ENCODE results near the gene ELOVL6.

The ELOVL6 gene

DNA sequence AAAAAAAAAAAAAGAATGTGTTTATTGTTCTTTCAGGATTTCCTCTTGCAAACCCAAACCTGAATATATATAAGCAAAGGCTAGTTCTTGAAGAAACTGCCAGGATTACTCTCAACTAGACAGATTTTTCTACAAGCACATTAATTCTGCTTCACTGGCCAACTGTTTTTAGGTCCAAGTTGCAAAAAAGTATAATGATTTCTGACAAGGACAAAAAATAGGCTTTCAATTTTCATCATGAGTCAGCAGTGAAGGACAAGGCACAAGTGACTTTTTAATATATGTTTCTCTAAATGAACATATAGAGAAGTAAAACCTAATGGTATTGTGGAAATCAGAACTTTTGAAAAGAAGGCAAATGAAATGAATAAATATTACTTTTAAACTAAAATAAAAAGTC, 73.7 kb downstream of the ELOVL6 start:
- Histone ChIP-seq H3K36me3 (ENCODE audit: insufficient read depth, low read length) (peaks cover 11% of the 10 kb centered on the region; the same call in 1 of the 2 replicates), H3K9ac (ENCODE audit: low read depth, low read length) (no peak overlapping the region), H3K4me3 (ENCODE audit: low read length) (no peak overlapping the region), H3K4me1 (ENCODE audit: insufficient read depth, low read length) (peaks cover 6% of the 10 kb centered on the region; the same call in 1 of the 2 replicates), H3K27me3 (ENCODE audit: insufficient read depth, low read length) (no peaks in the 10 kb centered on the region), H3K27ac (ENCODE audit: low read depth, low read length) (no peak overlapping the region), H3K9me3 (ENCODE audit: insufficient read depth, low read depth, low read length) (no peaks in the 10 kb centered on the region)

DNA sequence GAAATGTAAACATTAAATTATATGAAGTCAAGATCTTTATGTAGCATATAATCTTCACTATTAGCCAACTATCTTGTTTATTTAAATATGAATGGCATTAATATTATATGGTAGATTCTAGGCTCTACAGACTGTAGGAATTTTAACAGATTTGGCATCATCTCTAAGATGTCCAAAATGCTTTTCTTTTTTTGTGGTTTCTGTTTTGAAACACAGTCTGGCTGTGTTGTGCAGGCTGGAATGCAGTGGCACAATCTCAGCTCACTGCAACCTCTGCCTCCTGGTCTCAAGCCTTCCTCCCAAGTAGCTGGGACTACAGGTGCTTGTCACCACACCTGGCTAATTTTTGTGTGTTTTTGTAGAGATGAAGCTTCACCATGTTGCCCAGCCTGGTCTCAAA, 76.2 kb downstream of the ELOVL6 start:
- Histone ChIP-seq H3K9me3 (ENCODE audit: insufficient read depth, low read depth, low read length) (no peaks in the 10 kb centered on the region), H3K9ac (ENCODE audit: low read depth, low read length) (no peak overlapping the region), H3K4me1 (ENCODE audit: insufficient read depth, low read length) (peaks cover 10% of the 10 kb centered on the region; the same call in 1 of the 2 replicates), H3K27ac (ENCODE audit: low read depth, low read length) (no peak overlapping the region), H3K27me3 (ENCODE audit: insufficient read depth, low read length) (no peaks in the 10 kb centered on the region), H3K36me3 (ENCODE audit: insufficient read depth, low read length) (peaks cover 13% of the 10 kb centered on the region; the same call in 1 of the 2 replicates), H3K4me3 (ENCODE audit: low read length) (no peak overlapping the region)

- H3K9me3 ChIP-seq (ENCODE audit: insufficient read depth, low read depth, low read length): no peaks in the 10 kb centered on the region
- peaks cover 9% of the 10 kb centered on the region; the same call in 1 of the 2 replicates for H3K36me3 ChIP-seq (ENCODE audit: insufficient read depth, low read length)
- H3K4me3 ChIP-seq (ENCODE audit: low read length): no peak overlapping the region
- no peak overlapping the region for H3K9ac ChIP-seq (ENCODE audit: low read depth, low read length)
- H3K4me1 ChIP-seq (ENCODE audit: insufficient read depth, low read length): peaks cover 16% of the 10 kb centered on the region
- WGBS: 95% methylated on average over 5 of the region's 6 CpGs
- H3K27me3 ChIP-seq (ENCODE audit: insufficient read depth, low read length): no peaks in the 10 kb centered on the region
- H3K27ac ChIP-seq (ENCODE audit: low read depth, low read length): no peak overlapping the region
Observed at GRCh38 chr4:110120506-110120905, 77.9 kb downstream of the ELOVL6 start.

- H3K9me3 ChIP-seq (ENCODE audit: insufficient read depth, low read depth, low read length): no peaks in the 10 kb centered on the region
- H3K36me3 ChIP-seq (ENCODE audit: insufficient read depth, low read length): peaks cover 9% of the 10 kb centered on the region; the same call in 1 of the 2 replicates
- no peaks in the 10 kb centered on the region for H3K27me3 ChIP-seq (ENCODE audit: insufficient read depth, low read length)
- no peak overlapping the region for H3K4me3 ChIP-seq (ENCODE audit: low read length)
- peaks cover 16% of the 10 kb centered on the region for H3K4me1 ChIP-seq (ENCODE audit: insufficient read depth, low read length)
- whole genome bisulfite sequencing: 89% methylated on average over 1 of the region's 1 CpG
- no peak overlapping the region for H3K9ac ChIP-seq (ENCODE audit: low read depth, low read length)
- H3K27ac ChIP-seq (ENCODE audit: low read depth, low read length): 0 out of 2 replicates have a peak overlapping the region, but pooled peaks have one; percentile 23
Observed at GRCh38 chr4:110119880-110120279, 78.5 kb downstream of the ELOVL6 start.

DNA sequence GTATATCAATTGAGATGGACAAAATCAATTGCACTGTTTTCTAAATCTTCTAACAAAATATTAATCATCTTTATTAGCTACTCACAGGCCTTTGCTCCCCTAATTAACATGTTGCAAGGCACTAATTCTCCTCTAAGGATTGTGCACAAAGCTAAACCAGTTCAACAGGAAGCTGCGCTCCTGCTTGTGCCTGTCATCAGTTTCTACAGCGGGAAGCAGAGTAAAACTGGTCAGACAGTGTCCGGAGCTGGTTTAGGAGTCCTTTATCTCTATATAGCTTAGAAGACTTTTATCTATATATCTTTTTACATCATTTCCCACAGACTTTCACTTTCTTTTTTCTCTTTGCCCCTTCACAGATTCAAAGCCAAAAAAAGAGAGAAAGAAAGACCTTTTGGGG, 79.1 kb downstream of the ELOVL6 start:
- Histone ChIP-seq H3K9ac (ENCODE audit: low read depth, low read length) (no peak overlapping the region; the same call in 1 of the 2 replicates), H3K27me3 (ENCODE audit: insufficient read depth, low read length) (no peaks in the 10 kb centered on the region), H3K27ac (ENCODE audit: low read depth, low read length) (no peak overlapping the region), H3K4me1 (ENCODE audit: insufficient read depth, low read length) (peaks cover 16% of the 10 kb centered on the region), H3K9me3 (ENCODE audit: insufficient read depth, low read depth, low read length) (no peaks in the 10 kb centered on the region), H3K4me3 (ENCODE audit: low read length) (no peak overlapping the region), H3K36me3 (ENCODE audit: insufficient read depth, low read length) (peaks cover 9% of the 10 kb centered on the region; the same call in 1 of the 2 replicates)
- 93% methylated on average over 2 of the region's 3 CpGs for WGBS

DNA sequence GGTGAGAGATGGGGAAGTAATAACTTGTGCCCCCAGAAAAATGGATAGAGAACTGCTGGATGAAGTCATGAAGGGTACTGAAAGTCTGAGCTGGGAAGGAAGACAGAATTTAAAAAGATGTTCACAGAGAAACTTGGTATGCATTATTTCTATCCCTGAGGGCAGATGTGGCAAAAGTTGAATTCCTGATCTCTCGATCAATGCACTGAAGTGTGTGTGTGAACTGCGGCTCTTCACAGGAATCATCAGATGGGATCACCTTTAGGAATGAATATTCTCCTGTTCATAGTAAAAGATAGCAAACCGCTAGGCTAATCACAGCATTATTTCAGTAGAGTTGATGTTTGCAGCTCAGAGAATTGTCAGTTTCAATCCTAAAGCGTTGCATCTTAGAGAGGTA, 86.4 kb downstream of the ELOVL6 start:
- Histone ChIP-seq H3K9ac (ENCODE audit: low read depth, low read length) (no peak overlapping the region), H3K4me3 (ENCODE audit: low read length) (no peak overlapping the region), H3K36me3 (ENCODE audit: insufficient read depth, low read length) (peaks cover 10% of the 10 kb centered on the region; the same call in 1 of the 2 replicates), H3K9me3 (ENCODE audit: insufficient read depth, low read depth, low read length) (no peaks in the 10 kb centered on the region), H3K4me1 (ENCODE audit: insufficient read depth, low read length) (peaks cover 39% of the 10 kb centered on the region), H3K27me3 (ENCODE audit: insufficient read depth, low read length) (no peaks in the 10 kb centered on the region), H3K27ac (ENCODE audit: low read depth, low read length) (no peak overlapping the region)
- 97% methylated on average over 4 of the region's 4 CpGs for WGBS

DNA sequence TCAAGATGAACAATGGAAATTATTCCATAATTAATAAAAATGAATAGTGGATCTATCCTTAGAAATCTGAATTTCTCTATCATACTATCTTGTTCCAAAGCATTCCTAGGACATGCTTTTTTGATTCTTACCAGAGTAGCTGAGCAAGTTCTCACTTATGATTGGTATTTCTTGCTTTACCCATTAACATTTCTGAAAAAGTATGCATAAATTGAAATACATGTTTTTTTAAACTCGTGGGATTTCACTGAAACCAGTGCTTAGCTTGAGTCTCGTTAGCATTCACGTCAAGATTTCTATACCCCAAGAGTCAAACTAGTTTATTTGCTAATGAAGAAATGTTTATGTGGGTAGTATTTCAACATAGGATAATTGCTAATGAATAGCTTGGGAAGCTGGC, 89.0 kb downstream of the ELOVL6 start:
- peaks cover 20% of the 10 kb centered on the region for H3K36me3 ChIP-seq (ENCODE audit: insufficient read depth, low read length)
- no peak overlapping the region for H3K9ac ChIP-seq (ENCODE audit: low read depth, low read length)
- H3K4me1 ChIP-seq (ENCODE audit: insufficient read depth, low read length): peaks cover 49% of the 10 kb centered on the region
- H3K27ac ChIP-seq (ENCODE audit: low read depth, low read length): no peak overlapping the region
- no peak overlapping the region for H3K4me3 ChIP-seq (ENCODE audit: low read length)
- no peaks in the 10 kb centered on the region for H3K9me3 ChIP-seq (ENCODE audit: insufficient read depth, low read depth, low read length)
- no peaks in the 10 kb centered on the region for H3K27me3 ChIP-seq (ENCODE audit: insufficient read depth, low read length)
- WGBS: 91% methylated on average over 3 of the region's 3 CpGs

DNA sequence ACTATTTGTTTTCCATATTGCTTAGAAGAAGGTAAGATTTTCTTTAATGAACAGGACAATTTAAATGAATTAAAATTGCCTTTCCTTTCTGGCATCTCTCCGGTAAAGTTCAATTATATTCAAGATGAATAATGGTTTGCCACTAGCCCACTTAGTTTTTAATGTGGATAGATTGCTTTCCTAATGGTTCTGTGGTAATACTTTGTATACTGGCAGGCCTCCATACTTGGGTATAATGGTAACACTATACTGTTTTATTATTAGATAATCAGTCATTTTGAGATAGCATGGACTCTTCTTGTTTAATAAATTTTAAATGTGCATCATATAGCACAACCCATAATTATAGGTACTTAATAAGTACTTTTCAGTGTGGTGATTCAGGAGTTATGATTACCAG, 89.5 kb downstream of the ELOVL6 start:
- no peaks in the 10 kb centered on the region for H3K27me3 ChIP-seq (ENCODE audit: insufficient read depth, low read length)
- no peaks in the 10 kb centered on the region for H3K9me3 ChIP-seq (ENCODE audit: insufficient read depth, low read depth, low read length)
- H3K27ac ChIP-seq (ENCODE audit: low read depth, low read length): no peak overlapping the region
- no peak overlapping the region for H3K4me3 ChIP-seq (ENCODE audit: low read length)
- H3K36me3 ChIP-seq (ENCODE audit: insufficient read depth, low read length): peaks cover 25% of the 10 kb centered on the region
- peaks cover 50% of the 10 kb centered on the region for H3K4me1 ChIP-seq (ENCODE audit: insufficient read depth, low read length)
- WGBS: no CpG with 5 or more reads among the region's 1 CpG
- no peak overlapping the region for H3K9ac ChIP-seq (ENCODE audit: low read depth, low read length)

DNA sequence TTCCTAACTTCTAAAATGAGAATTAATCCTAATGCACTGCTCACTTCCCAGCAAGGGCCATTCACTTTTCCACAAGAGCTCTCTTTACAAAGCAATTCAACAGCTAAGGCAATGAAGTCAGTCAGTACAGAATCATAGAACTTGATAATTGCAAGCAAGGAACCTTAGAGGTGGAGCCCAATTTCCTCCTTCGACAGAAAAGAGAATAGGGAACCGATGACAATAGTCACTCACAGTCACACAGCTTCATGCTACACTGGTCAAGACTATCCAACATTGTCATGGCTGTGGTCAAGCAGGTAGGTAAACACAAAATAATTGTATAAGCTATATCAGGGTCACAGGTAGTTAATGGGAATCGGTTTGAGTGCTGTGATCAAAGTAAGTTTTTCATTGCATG, 90.0 kb downstream of the ELOVL6 start:
- H3K9me3 ChIP-seq (ENCODE audit: insufficient read depth, low read depth, low read length): no peaks in the 10 kb centered on the region
- peak overlapping the region; percentile 61 for H3K27ac ChIP-seq (ENCODE audit: low read depth, low read length)
- H3K4me3 ChIP-seq (ENCODE audit: low read length): no peak overlapping the region
- H3K4me1 ChIP-seq (ENCODE audit: insufficient read depth, low read length): peaks cover 50% of the 10 kb centered on the region
- WGBS: 84% methylated on average over 3 of the region's 3 CpGs
- H3K27me3 ChIP-seq (ENCODE audit: insufficient read depth, low read length): no peaks in the 10 kb centered on the region
- peaks cover 28% of the 10 kb centered on the region for H3K36me3 ChIP-seq (ENCODE audit: insufficient read depth, low read length)
- no peak overlapping the region for H3K9ac ChIP-seq (ENCODE audit: low read depth, low read length)

DNA sequence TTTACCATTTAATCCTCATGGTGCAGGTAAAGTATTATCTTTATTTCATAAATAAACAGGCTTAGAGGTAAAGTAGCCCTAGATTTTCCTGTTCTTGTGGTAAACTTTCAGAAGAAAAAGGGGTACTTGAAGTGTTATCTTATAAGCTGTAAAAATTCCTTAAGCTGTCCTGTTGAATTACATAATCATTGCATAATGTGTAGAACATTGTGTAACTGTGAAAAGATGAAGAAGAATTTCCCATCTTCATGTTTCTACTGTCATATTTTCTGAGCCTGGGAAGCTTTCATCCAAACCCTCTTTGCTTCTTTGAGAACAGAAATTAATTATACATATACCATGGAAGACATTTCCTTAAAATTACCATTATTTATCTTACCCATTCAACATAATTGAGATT, 90.5 kb downstream of the ELOVL6 start:
- H3K4me1 ChIP-seq (ENCODE audit: insufficient read depth, low read length): peaks cover 50% of the 10 kb centered on the region
- no peaks in the 10 kb centered on the region for H3K9me3 ChIP-seq (ENCODE audit: insufficient read depth, low read depth, low read length)
- no peak overlapping the region for H3K4me3 ChIP-seq (ENCODE audit: low read length)
- no peaks in the 10 kb centered on the region for H3K27me3 ChIP-seq (ENCODE audit: insufficient read depth, low read length)
- peaks cover 33% of the 10 kb centered on the region for H3K36me3 ChIP-seq (ENCODE audit: insufficient read depth, low read length)
- H3K9ac ChIP-seq (ENCODE audit: low read depth, low read length): no peak overlapping the region
- H3K27ac ChIP-seq (ENCODE audit: low read depth, low read length): no peak overlapping the region; the same call in 1 of the 2 replicates

DNA sequence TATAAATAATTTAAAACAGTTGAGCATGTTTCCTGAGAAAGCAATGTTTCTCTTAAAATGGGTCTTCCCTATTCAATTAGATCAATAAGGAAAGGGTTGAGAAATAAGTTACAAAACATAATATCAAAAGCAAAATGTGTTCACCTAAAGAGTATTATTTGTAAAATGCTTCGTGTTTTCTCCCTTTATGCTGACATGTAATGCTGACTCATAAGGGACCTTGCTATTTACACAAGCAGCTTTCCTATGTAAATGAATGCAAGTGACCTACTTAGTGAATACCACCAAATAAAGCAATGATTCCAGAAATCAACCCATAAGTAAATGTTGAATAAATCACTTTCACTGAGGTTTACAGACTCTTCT, 91.5 kb downstream of the ELOVL6 start:
- 33% methylated on average over 1 of the region's 1 CpG for WGBS
- Histone ChIP-seq H3K9ac (ENCODE audit: low read depth, low read length) (peak overlapping the region; percentile 53; the same call in 1 of the 2 replicates), H3K36me3 (ENCODE audit: insufficient read depth, low read length) (peaks cover 36% of the 10 kb centered on the region), H3K4me1 (ENCODE audit: insufficient read depth, low read length) (peaks cover 50% of the 10 kb centered on the region), H3K9me3 (ENCODE audit: insufficient read depth, low read depth, low read length) (no peaks in the 10 kb centered on the region), H3K27ac (ENCODE audit: low read depth, low read length) (peak overlapping the region; percentile 78), H3K27me3 (ENCODE audit: insufficient read depth, low read length) (no peaks in the 10 kb centered on the region), H3K4me3 (ENCODE audit: low read length) (peak overlapping the region; percentile 10; the same call in 1 of the 2 replicates)

DNA sequence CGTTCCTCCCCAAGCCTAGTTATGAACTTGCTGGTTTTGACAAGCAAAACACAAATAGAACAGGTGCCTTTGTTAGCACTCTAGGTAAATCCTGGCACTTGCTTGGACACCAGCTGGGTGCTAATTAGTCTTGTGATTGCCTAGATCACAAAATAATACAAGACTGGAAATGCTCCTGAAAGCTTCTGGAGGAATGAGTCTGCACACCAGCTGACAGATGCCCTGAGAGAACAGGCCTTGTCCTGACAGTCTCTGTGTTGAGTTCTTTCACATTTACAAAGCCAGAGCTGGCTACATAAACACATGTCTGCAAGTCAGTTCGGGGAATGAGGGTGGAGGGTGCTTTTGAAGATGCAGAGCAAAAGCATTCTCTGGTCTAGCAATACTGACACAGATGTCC, 93.8 kb downstream of the ELOVL6 start:
- peaks cover 43% of the 10 kb centered on the region for H3K4me1 ChIP-seq (ENCODE audit: insufficient read depth, low read length)
- WGBS: 92% methylated on average over 2 of the region's 2 CpGs
- no peak overlapping the region for H3K9ac ChIP-seq (ENCODE audit: low read depth, low read length)
- peaks cover 37% of the 10 kb centered on the region for H3K36me3 ChIP-seq (ENCODE audit: insufficient read depth, low read length)
- no peaks in the 10 kb centered on the region for H3K9me3 ChIP-seq (ENCODE audit: insufficient read depth, low read depth, low read length)
- H3K27ac ChIP-seq (ENCODE audit: low read depth, low read length): no peak overlapping the region
- H3K4me3 ChIP-seq (ENCODE audit: low read length): no peak overlapping the region
- no peaks in the 10 kb centered on the region for H3K27me3 ChIP-seq (ENCODE audit: insufficient read depth, low read length)

All from HUES64 (cell line).